Embryonic facial prominence (tissue), 1 donor: ENCODE measurements around the gene HPX.

Experiments
- DNase-seq: peaks from one replicate; pipeline ENCODE4 v3.0.0-alpha.2; 2016; ENCODE audit errors: extremely low spot score

HPX gene

DNA sequence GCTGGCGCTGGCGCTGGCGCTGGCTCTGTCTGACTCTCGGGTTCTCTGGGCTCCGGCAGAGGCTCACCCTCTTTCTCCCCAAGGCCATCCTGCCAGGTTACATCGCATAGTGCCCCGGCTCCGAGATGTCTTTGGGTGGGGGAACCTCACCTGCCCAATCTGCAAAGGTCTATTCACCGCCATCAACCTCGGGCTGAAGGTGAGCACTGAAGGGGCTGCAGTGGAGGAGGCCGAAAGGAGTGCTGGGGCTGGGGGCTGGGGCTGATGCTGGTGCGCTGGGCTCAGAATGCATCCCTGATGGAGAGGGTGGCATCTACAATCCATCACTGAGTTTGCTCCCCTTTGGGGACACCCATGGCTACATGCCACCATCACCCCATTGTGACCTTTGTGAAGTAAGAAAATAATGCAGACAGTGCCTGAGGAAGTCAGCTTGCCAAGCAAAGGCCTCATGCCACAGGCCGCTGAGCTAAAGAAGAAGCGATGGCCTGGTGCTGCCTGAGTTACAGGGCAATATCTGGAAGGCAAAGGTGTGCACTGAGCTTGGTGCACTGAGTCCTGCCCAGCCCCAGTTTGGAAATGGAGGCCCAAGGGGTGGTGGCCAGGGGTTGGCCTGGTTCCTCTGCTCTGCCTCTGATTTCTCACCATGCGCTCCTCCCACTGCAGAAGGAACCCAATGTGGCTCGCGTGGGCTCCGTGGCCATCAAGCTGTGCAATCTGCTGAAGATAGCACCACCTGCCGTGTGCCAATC lies 49.9 kb downstream of the HPX start:
- DNase-seq: no peak

DNA sequence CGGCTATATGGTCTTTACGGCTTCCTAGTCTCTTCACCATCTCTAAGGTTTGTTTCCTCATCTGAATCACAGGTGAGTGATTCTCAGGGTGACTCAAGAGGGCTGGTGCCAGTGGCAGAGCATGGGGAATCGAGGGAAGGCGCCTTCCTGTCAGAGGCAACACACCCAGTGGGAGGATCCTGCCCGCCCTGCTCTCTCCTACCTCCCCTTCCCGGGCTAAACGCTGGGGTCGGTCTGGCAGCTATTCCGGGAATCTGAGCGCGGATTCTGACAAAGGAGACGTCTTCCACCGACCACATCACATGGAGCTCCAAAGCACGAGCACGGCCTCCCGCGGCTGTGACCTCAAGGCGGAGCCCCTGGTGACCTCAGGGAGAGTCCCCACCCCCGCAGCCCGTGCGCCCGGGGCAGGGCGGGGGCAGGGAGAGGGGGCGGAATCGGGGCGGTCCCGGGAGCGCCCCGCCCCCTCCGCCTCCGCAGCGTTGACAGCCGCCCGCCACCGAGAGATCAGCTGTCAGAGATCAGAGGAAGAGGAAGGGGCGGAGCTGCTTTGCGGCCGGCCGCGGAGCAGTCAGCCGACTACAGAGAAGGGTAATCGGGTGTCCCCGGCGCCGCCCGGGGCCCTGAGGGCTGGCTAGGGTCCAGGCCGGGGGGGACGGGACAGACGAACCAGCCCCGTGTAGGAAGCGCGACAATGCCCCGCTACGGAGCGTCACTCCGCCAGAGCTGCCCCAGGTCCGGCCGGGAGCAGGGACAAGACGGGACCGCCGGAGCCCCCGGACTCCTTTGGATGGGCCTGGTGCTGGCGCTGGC lies 50.7 kb downstream of the HPX start, which contains the start of gene SMPD1:
Gene SMPD1, plus strand, starts transcription at position 570 of the 813 bp plus-strand sequence. Its CDS starts 125 bp downstream, at position 695.
- peak; percentile 74 for DNase-seq

DNA sequence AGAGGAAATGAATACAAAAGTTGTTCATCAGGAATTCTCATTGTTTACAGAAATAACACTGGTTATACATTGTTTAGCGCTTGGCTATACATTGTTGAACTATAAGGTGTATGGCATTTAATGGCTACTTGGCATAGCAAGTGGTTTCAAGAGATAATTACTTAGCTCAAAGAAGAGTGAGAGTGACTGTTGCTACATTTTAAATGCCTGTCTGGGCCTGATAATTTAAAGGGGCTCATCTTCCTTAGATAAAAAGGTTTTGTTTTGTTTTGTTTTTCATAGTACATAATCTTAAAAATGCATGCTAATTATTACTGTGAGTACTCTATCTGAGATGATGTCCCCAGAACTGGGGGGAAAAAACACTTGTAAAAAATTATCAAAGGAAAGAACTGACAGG lies 52.0 kb downstream of the HPX start:
- DNase-seq: no peak

DNA sequence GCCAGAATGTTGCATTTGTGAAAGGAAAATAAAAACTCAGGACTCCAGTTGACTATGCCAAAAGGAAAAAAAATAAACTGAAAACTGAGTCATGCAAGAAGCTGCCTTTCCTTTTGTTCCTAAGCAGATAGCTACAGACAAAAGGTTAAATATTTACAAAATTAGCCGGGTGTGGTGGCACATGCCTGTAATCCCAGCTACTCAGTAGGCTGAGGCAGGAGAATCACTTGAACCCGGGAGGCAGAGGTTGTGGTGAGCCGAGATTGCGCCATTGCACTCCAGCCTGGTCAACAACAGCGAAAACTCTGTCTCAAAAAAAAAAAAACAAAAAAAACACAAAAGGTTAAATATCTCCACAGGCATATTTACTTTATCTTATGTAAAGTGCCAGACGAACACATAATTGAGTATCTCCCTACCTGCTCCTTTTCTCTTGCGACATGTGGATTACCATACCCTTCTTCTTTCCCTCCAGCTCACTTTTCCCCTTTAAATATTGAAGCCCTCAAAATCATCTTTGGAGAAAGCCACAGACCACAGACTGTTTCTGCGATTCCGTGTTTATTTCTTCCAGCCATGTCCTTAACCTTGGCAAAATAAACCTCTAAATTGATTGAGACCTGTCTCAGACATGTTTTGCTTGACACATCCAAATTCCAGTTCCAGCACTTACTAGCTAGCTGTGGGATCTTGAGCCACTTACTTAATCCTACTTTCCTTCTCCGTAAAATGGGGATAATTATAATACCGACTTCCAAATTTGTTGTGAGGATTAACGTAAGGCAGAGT lies 52.8 kb downstream of the HPX start:
- no peak for DNase-seq

DNA sequence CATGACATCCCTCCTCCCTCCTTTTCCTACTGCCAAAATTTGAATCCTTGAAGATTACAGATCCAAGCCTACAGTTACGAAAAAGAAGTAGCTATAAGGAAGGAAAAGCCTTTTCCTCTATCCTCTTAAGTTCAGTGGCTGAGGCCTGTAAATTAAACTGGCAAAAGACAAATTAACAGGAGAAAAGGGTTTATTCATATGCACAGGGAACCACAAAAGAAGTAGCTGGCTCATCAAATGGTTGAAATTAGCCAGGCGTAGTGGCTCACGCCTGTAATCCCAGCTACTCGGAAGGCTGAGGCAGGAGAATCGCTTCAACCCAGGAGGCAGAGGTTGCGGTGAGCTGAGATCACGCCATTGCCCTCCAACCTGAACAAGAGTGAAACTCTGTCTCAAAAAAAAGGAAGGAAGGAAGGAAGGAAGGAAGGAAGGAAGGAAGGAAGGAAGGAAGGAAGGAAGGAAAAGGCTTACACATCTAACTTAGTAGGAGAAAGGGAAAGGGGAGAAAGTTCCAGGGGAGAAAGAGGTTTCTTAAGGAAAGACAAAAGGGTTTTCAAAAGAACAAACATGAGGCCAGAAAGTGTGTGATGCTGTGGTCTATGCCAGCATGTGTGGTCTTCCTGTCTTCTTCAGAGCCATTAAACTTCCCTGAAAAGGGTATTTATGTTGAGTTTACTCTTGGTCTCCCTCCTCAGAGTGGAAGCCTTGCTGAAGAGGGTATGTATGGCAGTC lies 55.6 kb downstream of the HPX start:
- no peak for DNase-seq
